Measurements from ENCODE around the gene PPP2R2B.

PPP2R2B gene

DNA sequence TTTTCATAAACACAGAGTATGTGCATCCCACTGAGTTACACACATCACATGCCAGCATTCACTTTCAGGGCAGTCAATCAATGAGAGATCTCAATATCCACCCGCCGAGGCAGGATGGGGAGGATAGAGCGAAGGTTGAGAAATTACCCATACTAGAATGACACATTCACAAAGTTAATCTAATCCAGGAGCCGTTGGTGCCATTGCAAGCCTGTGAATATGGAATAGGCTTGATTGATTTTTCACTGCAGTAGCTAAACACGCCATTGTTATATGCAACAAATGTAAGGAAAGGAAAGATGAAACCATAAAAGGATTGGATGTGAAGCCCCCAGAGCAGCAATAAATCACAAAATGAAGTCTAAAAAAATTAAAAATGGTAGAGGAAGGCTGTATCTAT is 194.7 kb downstream of the PPP2R2B start:
- H3K4me3 ChIP-seq (ENCODE audit: low read depth, low read length): no peak overlapping the region
- TF ChIP-seq, protein P1, sequence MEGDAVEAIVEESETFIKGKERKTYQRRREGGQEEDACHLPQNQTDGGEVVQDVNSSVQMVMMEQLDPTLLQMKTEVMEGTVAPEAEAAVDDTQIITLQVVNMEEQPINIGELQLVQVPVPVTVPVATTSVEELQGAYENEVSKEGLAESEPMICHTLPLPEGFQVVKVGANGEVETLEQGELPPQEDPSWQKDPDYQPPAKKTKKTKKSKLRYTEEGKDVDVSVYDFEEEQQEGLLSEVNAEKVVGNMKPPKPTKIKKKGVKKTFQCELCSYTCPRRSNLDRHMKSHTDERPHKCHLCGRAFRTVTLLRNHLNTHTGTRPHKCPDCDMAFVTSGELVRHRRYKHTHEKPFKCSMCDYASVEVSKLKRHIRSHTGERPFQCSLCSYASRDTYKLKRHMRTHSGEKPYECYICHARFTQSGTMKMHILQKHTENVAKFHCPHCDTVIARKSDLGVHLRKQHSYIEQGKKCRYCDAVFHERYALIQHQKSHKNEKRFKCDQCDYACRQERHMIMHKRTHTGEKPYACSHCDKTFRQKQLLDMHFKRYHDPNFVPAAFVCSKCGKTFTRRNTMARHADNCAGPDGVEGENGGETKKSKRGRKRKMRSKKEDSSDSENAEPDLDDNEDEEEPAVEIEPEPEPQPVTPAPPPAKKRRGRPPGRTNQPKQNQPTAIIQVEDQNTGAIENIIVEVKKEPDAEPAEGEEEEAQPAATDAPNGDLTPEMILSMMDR (conservative IDR thresholded peaks at IDR 0.05; ENCODE audit: low read depth, low read length): no peak
- no peak for DNase-seq (ENCODE audit: low read depth)

DNA sequence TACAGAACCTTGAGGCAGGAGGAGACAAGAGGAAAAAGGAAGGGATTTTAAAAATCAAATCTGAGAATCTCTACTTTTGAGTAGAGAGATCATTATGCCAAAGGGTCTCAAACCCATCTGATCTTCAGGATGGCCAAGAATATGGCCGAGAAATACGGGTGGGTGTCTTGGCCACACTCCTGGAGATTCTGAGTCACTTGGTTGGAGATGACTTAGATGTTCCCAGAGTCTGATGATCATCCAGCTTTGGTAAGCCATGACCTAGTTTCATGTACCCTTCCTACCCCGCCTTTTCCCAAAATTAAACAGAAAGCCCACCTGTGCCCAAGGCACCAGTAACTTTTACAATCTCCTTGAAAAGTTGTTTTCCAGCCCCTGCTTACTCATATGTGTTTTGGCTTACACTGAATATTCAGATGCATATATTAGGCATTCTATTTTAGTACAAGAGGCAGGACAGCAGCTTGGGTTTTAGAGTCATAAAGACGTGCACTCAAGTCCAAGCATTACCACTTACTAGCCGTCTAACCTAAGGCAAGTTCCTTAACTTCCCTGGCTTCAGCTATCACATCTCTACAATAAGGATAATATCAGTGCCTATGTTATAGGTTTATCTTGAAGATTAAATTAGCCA is 195.5 kb downstream of the PPP2R2B start:
- DNase-seq (ENCODE audit: low read depth): no peak
- TF ChIP-seq, protein P1 (conservative IDR thresholded peaks at IDR 0.05; ENCODE audit: low read depth, low read length): no peak
- H3K4me3 ChIP-seq (ENCODE audit: low read depth, low read length): no peak overlapping the region

DNA sequence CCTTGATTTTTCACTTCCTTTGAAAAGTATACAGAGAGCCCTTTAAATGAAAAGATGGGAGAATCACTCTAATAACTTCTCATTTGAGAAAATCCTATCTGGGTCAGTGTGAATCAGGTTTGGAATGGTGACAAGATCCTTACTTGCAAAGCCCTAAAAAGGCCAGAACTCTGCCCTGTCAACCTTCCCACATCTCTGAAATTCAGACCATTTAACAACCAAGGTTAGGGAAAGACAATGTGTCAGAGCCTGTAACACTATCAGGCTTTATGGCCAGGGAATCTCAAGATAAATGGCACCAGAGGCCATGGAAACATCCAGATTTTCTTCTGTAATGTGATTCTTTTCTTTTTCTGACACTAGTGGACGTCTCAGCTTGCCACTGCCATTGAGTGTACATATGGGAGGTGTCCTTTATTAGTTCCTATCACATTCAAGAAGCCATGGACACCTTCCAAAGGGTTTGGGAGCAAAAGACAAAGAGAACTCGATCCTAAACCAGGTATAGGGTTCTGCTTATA is 196.9 kb downstream of the PPP2R2B start:
- TF ChIP-seq, protein P1 (conservative IDR thresholded peaks at IDR 0.05; ENCODE audit: low read depth, low read length): no peak
- no peak overlapping the region for H3K4me3 ChIP-seq (ENCODE audit: low read depth, low read length)
- no peak for DNase-seq (ENCODE audit: low read depth)

DNA sequence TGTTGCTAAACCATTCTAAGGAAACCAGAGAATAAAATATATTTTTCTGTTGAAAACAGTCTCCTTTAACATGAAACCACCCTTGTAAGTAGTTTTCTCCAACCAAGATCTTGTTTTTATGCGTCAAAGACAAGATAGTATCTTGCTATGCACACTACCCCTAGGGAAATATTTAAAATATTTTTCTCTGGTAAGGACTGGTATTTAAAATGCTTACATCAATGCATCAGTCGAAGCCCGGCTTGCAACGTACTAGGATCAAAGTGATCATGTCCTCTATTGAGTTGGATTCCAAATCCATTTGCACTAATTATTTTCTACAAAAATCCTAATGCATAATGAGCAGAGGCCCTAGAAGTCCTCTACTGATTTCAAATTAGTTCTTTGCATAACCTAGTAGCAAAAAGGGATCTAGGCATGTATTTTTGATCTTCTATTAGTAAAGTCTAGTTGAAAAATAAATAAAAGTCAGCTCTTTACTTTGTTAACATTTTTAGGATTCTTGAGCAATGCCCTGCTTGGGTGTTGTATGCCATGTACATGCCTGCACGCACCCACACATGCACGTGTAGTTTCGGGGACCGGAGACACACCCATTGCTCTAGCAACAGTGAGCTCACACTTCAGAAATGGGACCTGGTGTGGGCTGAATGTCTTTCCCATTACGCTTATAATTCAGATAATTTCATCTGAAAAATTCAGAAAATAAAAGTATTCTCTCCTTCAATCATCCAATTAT is 197.5 kb downstream of the PPP2R2B start:
- TF ChIP-seq, protein P1 (conservative IDR thresholded peaks at IDR 0.05; ENCODE audit: low read depth, low read length): no peak
- no peak for DNase-seq (ENCODE audit: low read depth)
- no peak overlapping the region for H3K4me3 ChIP-seq (ENCODE audit: low read depth, low read length)

DNA sequence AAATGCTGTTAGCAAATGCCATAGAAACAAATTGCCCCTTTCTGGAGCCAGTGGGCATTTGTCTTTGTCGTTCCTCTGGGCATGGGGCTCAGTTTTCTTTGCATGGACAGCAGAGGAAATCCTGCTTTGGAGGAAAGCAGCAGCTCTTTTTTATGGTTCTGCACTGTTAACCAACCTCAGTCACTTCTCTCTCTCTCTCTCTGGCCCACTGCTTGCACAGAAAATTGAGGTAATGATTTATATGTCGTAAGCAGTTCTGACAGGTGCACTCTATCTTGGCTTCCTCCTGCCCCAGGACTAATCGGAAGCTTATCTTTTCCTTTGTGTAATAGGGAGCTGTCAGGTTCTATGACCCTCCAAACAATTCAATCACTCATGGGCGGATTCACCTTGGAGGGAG is 202.9 kb downstream of the PPP2R2B start:
- TF ChIP-seq, protein P1 (conservative IDR thresholded peaks at IDR 0.05; ENCODE audit: low read depth, low read length): no peak
- H3K4me3 ChIP-seq (ENCODE audit: low read depth, low read length): no peak overlapping the region
- DNase-seq (ENCODE audit: low read depth): no peak

DNA sequence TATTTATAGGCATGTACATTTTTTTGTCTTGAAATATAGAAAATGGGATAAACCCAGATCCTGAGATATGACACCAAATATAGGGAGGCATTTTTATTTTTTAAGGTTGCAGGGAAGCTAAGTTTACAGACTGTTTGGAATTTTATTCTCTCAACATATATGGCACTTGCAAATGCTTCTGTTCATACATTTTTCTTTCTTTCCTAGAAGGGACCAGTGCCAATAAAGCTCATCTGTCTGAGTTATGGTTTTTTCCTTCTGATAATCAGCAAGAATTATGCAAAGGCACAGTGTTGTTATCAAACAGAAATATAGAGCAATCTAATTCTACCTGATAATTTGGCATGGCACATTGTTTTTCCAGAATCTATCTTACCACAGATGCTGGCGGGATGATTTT is 205.7 kb downstream of the PPP2R2B start:
- no peak overlapping the region for H3K4me3 ChIP-seq (ENCODE audit: low read depth, low read length)
- TF ChIP-seq, protein P1 (conservative IDR thresholded peaks at IDR 0.05; ENCODE audit: low read depth, low read length): no peak
- DNase-seq (ENCODE audit: low read depth): no peak
